Esophagus squamous epithelium (tissue), 4 donors: ENCODE data around the gene SNED1.

Experiments used
- POLR2A ChIP-seq, 4 donors: fragments of 450-650 bp; IDR thresholded peaks; one replicate each; pipeline ENCODE4 v1.6.1; 2017; ENCODE audit warnings: antibody characterized with exemption in 4 of 4, mild to moderate bottlenecking in 4 of 4, moderate library complexity in 3 of 4
- TF ChIP-seq, protein P1 (sequence below), 6 experiments: fragments of 450-650 bp in 4 of 6; fragments of 200-600 bp in 2 of 6; sonication (generic) in 2 of 6; IDR thresholded peaks; one replicate each; pipeline ENCODE4 v1.5.1; 2016 to 2019; ENCODE audit warnings: antibody characterized with exemption in 6 of 6, mild to moderate bottlenecking in 4 of 6, moderate library complexity in 4 of 6

DNA sequence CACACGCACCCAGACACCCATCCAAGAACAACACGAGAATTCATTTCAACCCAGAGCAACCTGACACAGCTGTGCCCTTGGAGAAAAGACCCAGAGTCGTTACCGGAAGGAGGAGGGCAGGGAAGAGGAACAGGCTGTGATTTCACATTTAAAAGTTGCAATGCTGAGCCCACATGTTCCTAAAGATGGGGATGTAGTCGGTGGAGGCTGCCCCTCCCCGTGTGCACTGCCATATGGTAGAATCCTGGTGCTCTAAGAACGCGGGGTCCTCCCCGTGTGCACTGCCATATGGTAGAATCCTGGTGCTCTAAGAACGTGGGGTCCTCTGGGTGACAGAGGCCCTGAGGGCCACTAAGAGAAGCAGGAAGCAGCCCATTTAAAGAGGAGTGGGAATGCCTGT, 92.8 kb downstream of the SNED1 start:
- TF ChIP-seq, protein P1, sequence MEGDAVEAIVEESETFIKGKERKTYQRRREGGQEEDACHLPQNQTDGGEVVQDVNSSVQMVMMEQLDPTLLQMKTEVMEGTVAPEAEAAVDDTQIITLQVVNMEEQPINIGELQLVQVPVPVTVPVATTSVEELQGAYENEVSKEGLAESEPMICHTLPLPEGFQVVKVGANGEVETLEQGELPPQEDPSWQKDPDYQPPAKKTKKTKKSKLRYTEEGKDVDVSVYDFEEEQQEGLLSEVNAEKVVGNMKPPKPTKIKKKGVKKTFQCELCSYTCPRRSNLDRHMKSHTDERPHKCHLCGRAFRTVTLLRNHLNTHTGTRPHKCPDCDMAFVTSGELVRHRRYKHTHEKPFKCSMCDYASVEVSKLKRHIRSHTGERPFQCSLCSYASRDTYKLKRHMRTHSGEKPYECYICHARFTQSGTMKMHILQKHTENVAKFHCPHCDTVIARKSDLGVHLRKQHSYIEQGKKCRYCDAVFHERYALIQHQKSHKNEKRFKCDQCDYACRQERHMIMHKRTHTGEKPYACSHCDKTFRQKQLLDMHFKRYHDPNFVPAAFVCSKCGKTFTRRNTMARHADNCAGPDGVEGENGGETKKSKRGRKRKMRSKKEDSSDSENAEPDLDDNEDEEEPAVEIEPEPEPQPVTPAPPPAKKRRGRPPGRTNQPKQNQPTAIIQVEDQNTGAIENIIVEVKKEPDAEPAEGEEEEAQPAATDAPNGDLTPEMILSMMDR (IDR thresholded peaks at IDR 0.05), result no peak
- TF ChIP-seq POLR2A (IDR thresholded peaks at IDR 0.05), result no peak
